Measurements from ENCODE around the gene CEBPE.
"Not testable (repeated sequence)": the region's sequence is repeated elsewhere in the genome, so short reads cannot be mapped to it uniquely, and the experiment has no call there.

The CEBPE gene

DNA sequence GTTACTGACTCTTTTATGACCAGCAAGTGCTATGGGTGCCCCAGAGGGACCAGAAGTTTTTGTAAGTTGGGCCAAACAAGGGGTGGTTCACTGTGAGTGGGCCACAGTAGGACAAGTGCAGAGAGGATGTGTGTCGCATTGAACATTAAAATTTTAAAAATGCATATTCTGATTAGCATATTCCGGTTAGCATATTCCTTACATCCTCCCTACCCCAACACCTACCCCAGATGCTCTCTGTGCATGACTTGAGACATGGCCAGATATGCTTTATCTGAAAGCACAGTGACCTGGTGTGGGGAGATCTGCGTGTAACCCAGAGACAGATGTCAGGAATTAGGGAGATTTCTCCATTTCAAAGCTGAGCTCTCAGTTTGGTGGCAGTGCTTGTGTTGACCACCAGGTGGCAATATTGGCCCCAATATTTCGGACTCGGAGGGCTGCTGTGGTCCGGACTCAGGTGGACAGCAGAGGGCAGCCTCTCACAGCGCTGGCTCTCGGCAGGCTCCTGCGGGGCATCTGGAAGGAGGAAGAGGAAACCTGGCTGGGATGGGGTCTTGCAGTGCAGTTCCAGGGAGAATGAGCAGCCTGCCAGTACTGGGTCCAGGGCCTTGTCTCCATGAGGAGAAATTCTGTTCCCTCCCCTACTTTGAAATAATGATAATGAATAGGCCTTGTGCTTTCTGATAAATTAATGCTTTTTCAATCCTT is 1.6 kb upstream of the CEBPE start:
- DNase-seq: peak; percentile 81

DNA sequence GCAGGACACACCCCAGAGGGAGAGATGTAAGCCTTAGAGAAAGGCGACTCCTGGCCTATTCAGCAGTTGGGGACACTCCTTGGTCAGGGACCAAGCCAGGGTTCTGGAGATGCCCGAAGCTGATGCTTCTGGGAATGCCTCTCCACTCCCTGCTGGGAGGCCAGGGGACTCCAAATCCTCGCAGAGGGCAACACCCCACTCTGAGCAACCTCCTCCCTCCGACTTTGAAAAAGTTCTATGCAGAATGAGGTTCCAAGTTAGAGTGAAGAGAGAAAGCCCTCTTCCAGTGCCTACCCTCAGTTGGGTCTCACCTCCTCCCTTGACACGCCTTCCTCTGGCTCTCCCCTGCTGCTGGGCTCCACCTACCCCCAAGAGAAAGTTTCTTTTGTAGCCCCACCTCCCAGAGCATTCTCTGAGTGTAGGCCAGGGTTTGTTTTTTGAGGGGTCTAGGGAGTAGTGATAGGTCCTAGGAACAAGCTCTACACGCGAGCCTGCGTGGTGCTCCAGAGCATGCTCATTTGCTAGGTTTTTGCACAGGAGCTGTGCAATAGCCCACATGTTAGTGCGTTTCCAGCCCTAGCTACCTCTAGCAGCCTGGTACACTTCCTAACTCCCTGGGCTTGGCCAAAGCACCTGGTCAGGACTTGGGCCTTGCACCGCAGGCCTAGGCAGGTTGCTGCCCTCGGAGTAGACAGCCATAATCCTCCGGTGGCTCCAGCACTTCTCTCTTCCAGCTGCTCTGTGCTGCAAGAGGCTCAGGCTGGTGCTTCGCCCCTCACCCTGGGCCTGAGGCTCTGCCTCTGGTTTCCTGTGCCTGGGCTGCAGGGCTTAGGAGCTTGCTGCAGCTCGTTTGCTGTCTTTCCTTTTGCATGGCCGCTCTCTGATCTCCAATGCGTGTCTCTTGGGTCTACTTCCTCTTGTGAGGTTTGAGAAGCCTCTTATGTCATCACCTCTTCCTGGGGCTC is 590 bp upstream of the CEBPE start:
- peak; percentile 21 for DNase-seq

DNA sequence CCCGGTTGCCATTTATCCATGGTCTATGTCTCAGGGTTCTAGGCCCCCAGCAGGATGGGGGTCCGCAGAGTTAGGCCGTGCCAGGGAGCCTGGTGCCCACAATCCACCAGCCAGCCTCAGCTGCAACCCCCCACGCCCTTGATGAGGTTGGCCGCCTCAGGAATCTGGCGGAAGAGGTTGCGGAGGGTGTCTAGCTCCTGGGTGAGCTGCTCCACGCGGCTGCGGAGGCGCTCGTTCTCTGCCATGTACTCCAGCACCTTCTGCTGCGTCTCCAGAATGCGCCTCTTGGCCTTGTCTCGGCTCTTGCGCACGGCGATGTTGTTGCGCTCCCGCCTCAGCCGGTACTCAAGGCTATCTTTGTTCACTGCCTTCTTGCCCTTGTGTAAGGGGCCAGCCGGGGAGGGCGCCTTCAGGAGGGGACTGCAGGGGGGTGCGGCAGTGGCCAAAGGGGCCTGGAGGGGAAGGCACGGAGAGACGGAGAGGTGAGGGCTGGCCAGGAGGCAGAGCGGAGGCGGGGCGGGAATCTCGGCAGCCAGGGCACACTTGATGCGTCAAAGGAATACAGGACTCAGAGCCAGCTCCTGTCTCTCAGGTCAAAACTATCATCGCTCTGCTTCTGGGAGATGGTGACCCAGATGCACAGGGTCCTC is 1.6 kb downstream of the CEBPE start:
- DNase-seq: no peak

GRCh38 chr14:23115918-23116317 is 3.1 kb downstream of the CEBPE start:
- no peak for DNase-seq

- no peak for DNase-seq
Measured at GRCh38 chr14:23115039-23115731, 3.9 kb downstream of the CEBPE start.

DNA sequence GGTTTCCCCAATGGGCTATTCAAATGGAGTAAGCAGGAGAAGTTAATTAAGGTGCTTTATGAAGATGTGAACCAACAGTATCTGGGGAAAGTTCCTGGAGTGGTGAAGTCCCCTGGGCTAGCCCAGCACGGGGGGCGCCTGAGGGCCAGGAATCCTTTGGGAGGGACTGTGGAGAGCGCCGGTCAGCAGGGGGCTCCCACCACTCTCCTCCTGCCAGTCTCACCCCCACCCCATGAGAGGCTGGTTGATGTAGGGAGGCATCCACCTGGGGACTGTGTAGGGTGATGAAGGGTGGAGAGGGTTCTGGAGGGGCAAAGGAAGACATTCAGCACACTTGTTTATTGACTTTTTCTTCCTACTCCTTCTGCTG is 4.4 kb downstream of the CEBPE start:
- DNase-seq: no peak

GRCh38 chr14:23114120-23114458 is 5.0 kb downstream of the CEBPE start:
- no peak for DNase-seq

DNA sequence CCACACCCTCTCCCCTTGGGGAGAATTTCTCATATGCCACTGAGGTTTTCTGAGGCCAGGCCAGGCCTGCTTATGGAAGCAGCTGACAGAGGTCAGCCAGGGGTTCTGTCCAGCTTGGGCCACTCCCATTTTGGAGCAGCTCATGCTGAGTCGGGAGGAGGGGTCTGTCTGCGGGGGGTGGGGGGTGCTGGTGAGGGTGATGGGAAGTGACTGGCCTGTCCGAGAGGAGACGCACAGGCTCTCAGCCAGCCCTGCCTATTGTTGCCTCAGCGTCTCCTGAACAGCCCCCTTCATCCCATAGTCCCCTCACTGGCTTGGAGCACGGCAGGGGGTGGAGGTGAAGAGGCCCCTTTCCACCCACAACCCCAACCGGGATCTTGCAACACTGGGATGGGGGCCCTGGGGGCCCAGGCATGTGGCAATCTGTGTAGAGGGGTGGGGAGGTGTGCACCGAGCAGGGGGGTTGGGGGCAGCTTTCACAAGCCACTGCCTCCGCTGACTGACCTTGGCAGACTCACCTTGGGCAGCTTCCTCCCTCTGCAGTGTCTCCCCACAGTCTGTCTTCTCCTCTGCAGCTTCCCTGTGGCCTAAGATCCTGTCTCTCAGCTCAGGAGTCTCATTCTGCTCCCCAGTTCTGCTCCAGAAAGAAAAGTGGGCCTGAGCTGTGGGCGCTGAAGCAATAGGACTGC is 5.5 kb downstream of the CEBPE start:
- DNase-seq: no peak

DNA sequence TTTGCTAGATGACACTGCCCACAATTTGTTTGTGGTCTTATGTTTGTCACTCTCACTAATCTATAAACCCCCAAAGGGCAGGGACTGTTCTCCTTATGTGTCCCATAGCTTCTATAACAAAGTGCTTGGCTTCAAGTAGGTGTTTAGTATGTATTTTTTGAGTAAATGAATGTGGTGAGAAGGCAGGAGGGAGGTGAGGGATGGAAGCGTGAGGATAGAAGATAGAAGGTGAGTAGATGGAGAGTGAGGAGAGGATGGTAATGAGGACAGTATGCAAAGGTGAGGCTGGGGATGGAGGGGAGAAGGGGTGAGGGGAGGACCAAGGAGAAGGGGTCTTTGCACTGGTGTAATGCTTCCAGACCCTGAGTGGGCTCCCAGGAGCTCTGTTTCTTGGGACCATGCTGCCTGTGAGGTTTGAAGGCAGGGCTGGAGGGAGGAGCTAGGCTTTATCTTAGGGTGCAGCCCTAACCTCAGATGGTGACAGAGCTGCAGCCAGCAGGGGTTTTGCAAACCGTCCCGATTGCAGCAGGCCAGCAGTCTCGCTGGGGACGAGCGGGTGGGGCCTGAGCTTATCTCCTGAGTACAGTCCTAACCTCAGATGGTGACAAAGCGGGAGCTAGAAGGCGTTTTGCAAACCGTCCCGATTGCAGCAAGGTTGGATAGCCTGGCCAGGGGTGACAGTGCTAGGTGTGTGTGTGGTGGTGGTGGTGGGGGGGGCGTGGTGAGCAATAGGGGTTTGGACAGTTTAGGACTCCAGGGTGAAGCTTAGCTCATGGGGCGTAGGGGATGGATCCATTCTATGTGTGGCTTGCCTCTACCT is 6.5 kb downstream of the CEBPE start:
- no peak for DNase-seq

DNA sequence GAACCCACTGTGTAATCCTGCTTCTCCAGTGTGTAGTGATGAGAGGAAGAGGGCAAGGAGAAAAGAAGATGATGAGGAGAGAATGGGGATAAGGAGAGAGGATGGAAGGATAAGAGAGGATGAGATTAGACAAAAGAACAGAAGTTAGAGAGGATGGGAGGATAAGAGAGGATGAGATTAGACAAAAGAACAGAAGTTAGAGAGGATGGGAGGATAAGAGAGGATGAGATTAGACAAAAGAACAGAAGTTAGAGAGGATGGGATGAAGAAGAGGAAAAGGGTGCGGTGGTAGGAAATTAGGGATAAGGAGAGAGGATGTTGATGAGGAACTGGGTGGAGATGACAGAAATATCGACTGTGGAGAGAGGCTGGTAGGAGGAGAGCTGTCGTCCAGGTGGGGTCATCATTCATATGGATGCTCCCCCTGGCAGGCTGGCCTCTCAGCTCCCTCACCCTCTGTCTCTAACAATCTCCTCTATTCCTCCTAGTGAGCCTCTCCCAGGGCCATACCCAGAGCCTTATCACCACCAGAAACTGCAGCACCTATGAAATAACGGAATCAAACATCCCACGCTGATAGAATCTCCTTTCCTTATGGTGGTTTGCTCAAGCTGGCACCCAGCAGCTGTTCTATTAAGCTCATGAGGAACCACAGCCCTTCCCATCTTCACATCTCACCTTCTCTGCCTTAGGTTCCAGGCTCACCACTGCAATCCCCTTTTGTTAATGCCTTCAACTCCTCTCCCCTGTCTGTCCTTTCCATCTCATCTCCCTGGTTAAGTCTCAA is 8.3 kb downstream of the CEBPE start:
- DNase-seq: no peak

DNA sequence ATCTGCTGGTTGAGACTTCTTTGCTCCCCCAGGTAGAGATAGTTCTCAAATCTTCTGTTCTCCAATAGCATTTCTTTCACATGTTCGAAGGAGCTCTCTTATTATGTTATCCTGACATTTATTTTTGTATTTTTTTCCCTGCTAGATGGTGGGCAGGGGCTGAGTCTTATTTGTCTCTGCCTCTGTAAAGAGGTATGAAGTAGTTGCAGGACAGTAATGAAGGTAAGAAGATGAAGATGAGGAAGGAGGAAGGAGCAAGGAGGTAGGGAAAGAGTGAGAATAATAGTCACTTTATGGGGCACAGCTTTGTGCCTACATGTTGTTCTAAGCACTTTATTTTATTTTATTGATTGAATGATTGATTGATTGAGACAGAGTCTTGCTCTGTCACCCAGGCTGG is 9.3 kb downstream of the CEBPE start:
- no peak for DNase-seq

- not testable (repeated sequence) for DNase-seq
Measured at GRCh38 chr14:23108169-23108568, 10.9 kb downstream of the CEBPE start.

- not testable (repeated sequence) for DNase-seq
Measured at GRCh38 chr14:23107620-23108019, 11.4 kb downstream of the CEBPE start.

DNA sequence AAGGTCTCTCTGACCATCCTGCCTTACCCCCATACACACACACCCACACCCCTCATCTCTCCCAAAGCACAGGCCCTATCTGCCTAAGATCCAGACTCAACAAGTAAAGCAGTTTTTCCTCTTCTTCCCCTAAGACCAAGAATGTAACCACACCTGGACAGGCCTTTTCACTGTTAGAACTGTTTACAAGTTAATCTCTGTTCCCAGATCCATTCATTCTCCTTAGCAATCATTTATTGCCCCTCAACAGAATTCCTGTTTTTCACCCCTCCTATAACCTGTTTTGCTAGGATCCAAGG is 12.4 kb downstream of the CEBPE start:
- no peak for DNase-seq

- DNase-seq: no peak
Measured at GRCh38 chr14:23105348-23105824, 13.7 kb downstream of the CEBPE start.

DNA sequence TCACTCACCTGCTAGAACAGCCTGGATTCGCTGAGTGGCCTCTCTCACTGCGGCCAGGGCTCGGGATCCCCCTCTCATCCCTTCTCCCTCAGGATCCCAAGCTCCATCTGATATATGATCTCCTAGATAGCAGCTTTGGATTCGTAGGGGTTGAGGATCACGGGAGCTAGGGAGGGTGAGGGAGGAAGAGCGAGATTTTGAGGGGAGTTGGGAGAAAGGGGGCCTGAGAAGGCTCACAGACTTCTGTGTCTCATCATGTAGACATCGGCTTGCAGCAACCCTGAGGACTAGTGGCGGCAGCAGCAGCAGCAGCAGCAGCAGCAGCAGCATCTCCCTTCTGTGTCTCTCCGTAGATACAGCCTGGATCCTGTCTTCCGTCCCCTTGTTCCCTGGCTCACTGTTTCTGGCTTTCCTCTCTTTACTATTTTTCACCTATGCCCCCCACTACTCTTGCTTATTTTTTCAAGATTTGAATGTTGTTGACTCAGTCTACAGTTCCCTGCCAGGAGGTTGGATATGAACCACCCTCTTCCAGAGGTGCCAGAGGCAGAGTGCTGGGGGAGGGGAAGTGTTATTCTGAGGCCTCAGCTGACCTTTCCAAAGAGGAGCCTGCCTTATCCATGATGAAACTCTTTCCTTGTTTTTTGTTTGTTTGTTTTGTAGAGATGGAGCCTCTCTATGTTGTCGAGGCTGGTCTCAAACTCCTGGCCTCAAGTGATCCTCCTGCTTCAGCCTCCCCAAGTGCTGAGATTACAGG is 14.3 kb downstream of the CEBPE start, which contains the start of gene CIROP:
TSS of gene CIROP (minus strand) at position 399 of the 757 bp plus-strand sequence. CDS start at position 330, 69 bp downstream.
- DNase-seq: no peak

DNA sequence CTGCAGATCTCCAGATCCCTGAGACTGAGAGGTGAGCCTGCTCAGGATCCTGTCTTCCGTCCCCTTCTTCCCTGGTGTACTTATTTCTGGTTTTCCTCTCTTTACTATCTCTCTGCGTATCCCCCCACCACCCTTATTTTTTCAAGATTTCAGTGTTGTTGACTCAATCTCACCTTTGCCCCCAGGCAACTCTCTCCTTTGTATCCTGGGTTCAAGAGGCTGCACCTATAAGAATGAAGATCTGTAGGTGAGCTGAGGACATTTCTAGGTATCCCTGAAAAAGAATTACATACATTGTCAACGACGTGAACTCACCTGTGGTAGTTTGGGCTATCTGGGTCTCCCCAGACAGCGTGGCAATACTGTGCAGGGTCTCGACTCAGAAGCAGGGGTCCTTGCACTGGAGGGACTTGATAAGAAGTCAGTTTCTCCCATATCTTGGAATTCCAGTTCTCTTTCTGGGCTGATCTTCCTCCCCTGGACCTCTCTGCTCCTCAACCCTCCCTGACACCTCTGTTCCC is 14.9 kb downstream of the CEBPE start:
- no peak for DNase-seq

DNA sequence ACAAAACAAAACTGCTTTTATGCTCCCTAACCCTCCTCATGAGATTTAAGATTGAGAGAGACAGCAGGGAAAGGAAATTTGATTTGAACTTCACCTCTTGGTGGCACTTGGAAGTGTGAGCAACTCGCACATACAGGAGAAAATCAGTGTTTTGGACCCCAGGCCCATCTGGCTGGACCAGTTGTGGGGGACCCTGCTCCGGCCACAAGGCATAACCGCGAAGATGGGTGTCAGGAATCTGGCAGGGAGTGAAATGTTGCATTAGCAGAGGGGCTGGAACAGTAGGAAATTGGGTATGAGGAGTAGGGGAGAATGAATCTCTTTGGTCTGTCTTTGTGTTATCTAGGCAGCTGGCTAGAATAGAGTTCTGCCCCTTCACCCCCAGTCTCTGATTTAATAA is 15.5 kb downstream of the CEBPE start:
- no peak for DNase-seq

DNA sequence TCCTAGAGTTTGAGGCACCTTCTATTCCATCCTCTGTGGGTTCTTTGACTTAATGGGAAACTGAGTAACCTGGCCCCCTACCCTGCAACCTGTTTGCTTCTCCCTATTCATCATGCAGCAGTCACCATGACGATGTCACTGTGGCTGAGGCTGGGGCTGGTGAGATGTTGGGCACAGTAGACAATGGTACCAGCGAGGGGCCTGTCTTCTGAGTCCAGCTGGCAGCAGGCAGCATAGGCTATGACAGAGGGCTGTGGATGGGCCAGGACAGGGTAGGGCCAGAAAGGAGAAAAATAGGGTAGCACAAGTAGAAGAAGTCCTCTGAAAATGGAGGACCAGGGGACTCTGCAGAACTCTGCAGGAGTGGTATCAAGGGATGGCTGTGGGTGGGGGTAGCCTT is 16.3 kb downstream of the CEBPE start:
- DNase-seq: no peak
